A673 (cell line): ENCODE measurements around the gene CRACDL. TPM values are rescaled to one million over a fixed set of nuclear protein-coding genes. Genes with fewer than 3 reads are reported as not detected.

Experiments used
- BruUV-seq: library from RNA; stranded (reverse); fragments of 400-500 nt; replicated peaks from 2 replicates; lab custom pipeline; 2021; lab: Mats Ljungman, UMichigan
- CTCF ChIA-PET: fragments of 300-600 bp; sonication (Branson Sonifier 250); formaldehyde crosslinking; loops from one replicate; lab custom pipeline; 2022; ENCODE audit warnings: antibody characterized with exemption; lab: Charles Lee
- POLR2A ChIA-PET: fragments of 300-600 bp; sonication (Branson Sonifier 250); formaldehyde crosslinking; loops from one replicate; lab custom pipeline; 2022; ENCODE audit warnings: antibody characterized with exemption; ENCODE audit not compliant: low non-redundant PET; lab: Charles Lee
- DNase-seq: peaks from one replicate; pipeline ENCODE4 v3.0.0-alpha.2; 2015; ENCODE audit warnings: low spot score
- H3K27ac ChIP-seq: fragments of 200-600 bp; sonication (generic); 2 replicates; pipeline ENCODE4 v1.5.1; 2016; ENCODE audit warnings: mixed run types, low read depth, mild to moderate bottlenecking, mixed read lengths, antibody characterized with exemption, low read length; ENCODE audit not compliant: poor library complexity, severe bottlenecking
- H3K27me3 ChIP-seq: fragments of 200-600 bp; sonication (generic); replicated peaks from 2 replicates; pipeline ENCODE4 v1.6.1; 2017; ENCODE audit warnings: mixed run types, low read depth, mild to moderate bottlenecking, mixed read lengths, antibody characterized with exemption, low read length; ENCODE audit not compliant: insufficient read depth, poor library complexity
- H3K36me3 ChIP-seq: fragments of 200-600 bp; sonication (generic); 2 replicates; pipeline ENCODE4 v1.6.1; 2016; ENCODE audit warnings: mixed run types, mild to moderate bottlenecking, mixed read lengths, antibody characterized with exemption, low read length; ENCODE audit not compliant: insufficient read depth, poor library complexity, severe bottlenecking
- H3K4me1 ChIP-seq: fragments of 200-600 bp; sonication (generic); 2 replicates; pipeline ENCODE4 v1.6.1; 2017; ENCODE audit warnings: mixed run types, mild to moderate bottlenecking, mixed read lengths, antibody characterized with exemption, low read length; ENCODE audit not compliant: insufficient read depth, poor library complexity, severe bottlenecking
- H3K4me3 ChIP-seq: fragments of 200-600 bp; sonication (generic); 2 replicates; pipeline ENCODE4 v1.5.1; 2016; ENCODE audit warnings: low read depth, mixed run types, mild to moderate bottlenecking, mixed read lengths, low read length; ENCODE audit not compliant: poor library complexity, severe bottlenecking
- H3K9me3 ChIP-seq: fragments of 200-600 bp; sonication (generic); 2 replicates; pipeline ENCODE4 v1.6.1; 2016; ENCODE audit warnings: mixed run types, low read depth, mild to moderate bottlenecking, mixed read lengths, antibody characterized with exemption, low read length; ENCODE audit not compliant: poor library complexity, severe bottlenecking
- CTCF ChIP-seq: fragments of 300-800, 200-600 bp; sonication (generic); conservative IDR thresholded peaks from 2 replicates; pipeline ENCODE4 v1.5.1; 2017; ENCODE audit warnings: low read depth, mild to moderate bottlenecking, antibody characterized with exemption, low read length, moderate library complexity, mixed read lengths
- EZH2 ChIP-seq: fragments of 200-600 bp; sonication (generic); IDR thresholded peaks from 2 replicates; pipeline ENCODE4 v1.6.1; 2017; ENCODE audit warnings: borderline replicate concordance, low read depth, mild to moderate bottlenecking, mixed read lengths, antibody characterized with exemption, low read length; ENCODE audit not compliant: poor library complexity, severe bottlenecking
- intact Hi-C: fragments of 100-400 bp; cut with micrococcal nuclease; formaldehyde crosslinking; loops from one replicate; pipeline ENCODE4 v1.10.0; 2022; ENCODE audit not compliant: unreplicated experiment
- total RNA-seq: library from RNA; stranded (reverse); gene quantifications from 2 replicates; pipeline ENCODE4 v1.2.3, GENCODE V29; 2021

Gene CRACDL
- total RNA-seq, 1 experiment from 2014 or later = not detected

GRCh38 chr2:98927027-98927426 lies 9.0 kb downstream of the CRACDL start:
- Histone ChIP-seq H3K4me1 (no peaks in the 10 kb centered on the region), H3K9me3 (no peaks in the 10 kb centered on the region), H3K4me3 (no peak overlapping the region), H3K27me3 (no peaks in the 10 kb centered on the region), H3K27ac (no peak overlapping the region), H3K36me3 (no peaks in the 10 kb centered on the region)
- CTCF ChIA-PET = no interaction called here
- TF ChIP-seq CTCF = no peak
- TF ChIP-seq EZH2 = no peak
- no TSS peak for BruUV-seq
- POLR2A ChIA-PET = no interaction called here
- intact Hi-C loops = no loop called here
- DNase-seq = no peak

GRCh38 chr2:98926601-98927000 lies 9.4 kb downstream of the CRACDL start:
- no peak for DNase-seq
- ChIA-PET POLR2A (interaction anchor here (0.5 kb wide), 1 partner anchor 16 kb away, joined by 4 read pairs; no protein-coding TSS in a partner anchor), CTCF (no interaction called here)
- H3K27me3 ChIP-seq = no peaks in the 10 kb centered on the region
- no peak overlapping the region for H3K4me3 ChIP-seq
- H3K36me3 ChIP-seq = no peaks in the 10 kb centered on the region
- no peaks in the 10 kb centered on the region for H3K4me1 ChIP-seq
- intact Hi-C loops = no loop called here
- no peak overlapping the region for H3K27ac ChIP-seq
- no peak for TF ChIP-seq CTCF
- TF ChIP-seq EZH2 = no peak
- H3K9me3 ChIP-seq = no peaks in the 10 kb centered on the region
- BruUV-seq = no TSS peak

GRCh38 chr2:98924910-98925309 lies 11.1 kb downstream of the CRACDL start:
- POLR2A ChIA-PET = no interaction called here
- Histone ChIP-seq H3K9me3 (no peaks in the 10 kb centered on the region), H3K27me3 (no peaks in the 10 kb centered on the region), H3K27ac (no peak overlapping the region), H3K4me3 (no peak overlapping the region), H3K4me1 (no peaks in the 10 kb centered on the region), H3K36me3 (no peaks in the 10 kb centered on the region)
- no peak for TF ChIP-seq CTCF
- TF ChIP-seq EZH2 = no peak
- intact Hi-C loops = no loop called here
- DNase-seq = no peak
- no TSS peak for BruUV-seq
- CTCF ChIA-PET = no interaction called here
